Mesendoderm (in vitro differentiated cells): ENCODE results near the gene CALD1.
"Not testable (repeated sequence)": the region's sequence is repeated elsewhere in the genome, so short reads cannot be mapped to it uniquely, and the experiment has no call there.

Experiments
- DNase-seq: peaks from one replicate; pipeline ENCODE4 v3.0.0; 2013
- H2AK5ac ChIP-seq: 2 replicates; pipeline ENCODE4 v1.6.1; 2013; ENCODE audit warnings: low read length, inconsistent platforms
- H2BK120ac ChIP-seq: 2 replicates; pipeline ENCODE4 v1.6.1; 2013; ENCODE audit warnings: low read depth, mild to moderate bottlenecking, low read length, moderate library complexity, mixed read lengths
- H2BK15ac ChIP-seq: replicated peaks from 2 replicates; pipeline ENCODE4 v1.6.1; 2013; ENCODE audit warnings: low read depth, mild to moderate bottlenecking, moderate library complexity
- H2BK5ac ChIP-seq: 2 replicates; pipeline ENCODE4 v1.6.1; 2013; ENCODE audit warnings: low read length, inconsistent platforms
- H3K18ac ChIP-seq: 2 replicates; pipeline ENCODE4 v1.6.1; 2013; ENCODE audit warnings: mild to moderate bottlenecking, low read length, mixed read lengths
- H3K23ac ChIP-seq: one replicate; pipeline ENCODE4 v1.6.1; 2013; ENCODE audit warnings: low read length
- H3K27ac ChIP-seq: 2 replicates; pipeline ENCODE4 v1.5.1; 2013; ENCODE audit warnings: low read depth, mild to moderate bottlenecking, inconsistent platforms, low read length, moderate library complexity
- H3K27me3 ChIP-seq: 2 replicates; pipeline ENCODE4 v1.6.1; 2013; ENCODE audit warnings: low read length, control low read depth, mild to moderate bottlenecking, inconsistent platforms; ENCODE audit not compliant: insufficient read depth, poor library complexity
- H3K36me3 ChIP-seq: 2 replicates; pipeline ENCODE4 v1.6.1; 2013; ENCODE audit warnings: low read length, inconsistent platforms; ENCODE audit not compliant: control insufficient read depth, insufficient read depth
- H3K4ac ChIP-seq: one replicate; pipeline ENCODE4 v1.6.1; 2013; ENCODE audit warnings: low read depth, mild to moderate bottlenecking, low read length, moderate library complexity
- H3K4me1 ChIP-seq: 2 replicates; pipeline ENCODE4 v1.6.1; 2013; ENCODE audit warnings: low read depth, low read length, inconsistent platforms; ENCODE audit not compliant: control insufficient read depth
- H3K4me2 ChIP-seq: 2 replicates; pipeline ENCODE4 v1.6.1; 2013; ENCODE audit warnings: low read length
- H3K4me3 ChIP-seq: 2 replicates; pipeline ENCODE4 v1.5.1; 2013; ENCODE audit warnings: mild to moderate bottlenecking, low read length
- H3K56ac ChIP-seq: one replicate; pipeline ENCODE4 v1.6.1; 2013; ENCODE audit warnings: low read length
- H3K79me1 ChIP-seq: 2 replicates; pipeline ENCODE4 v1.6.1; 2013; ENCODE audit warnings: low read length, inconsistent platforms
- H3K79me2 ChIP-seq: 2 replicates; pipeline ENCODE4 v1.6.1; 2013; ENCODE audit warnings: mild to moderate bottlenecking, low read length; ENCODE audit not compliant: control insufficient read depth, insufficient read depth
- H3K9ac ChIP-seq: 2 replicates; pipeline ENCODE4 v1.6.1; 2013; ENCODE audit warnings: low read length, inconsistent platforms
- H4K5ac ChIP-seq: one replicate; pipeline ENCODE4 v1.6.1; 2013; ENCODE audit warnings: low read length
- H4K8ac ChIP-seq: one replicate; pipeline ENCODE4 v1.6.1; 2013; ENCODE audit warnings: low read depth, mild to moderate bottlenecking, control low read depth, low read length, moderate library complexity
- WGBS: extraction: QIAGEN DNeasy Blood & Tissue Kit; methylation state at CpG from one replicate; pipeline ENCODE4 v1.1.7; 2013; ENCODE audit warnings: low lambda C conversion rate, missing lambda C conversion rate; ENCODE audit not compliant: insufficient coverage; ENCODE audit errors: extremely low coverage; 5-methylcytosine and 5-hydroxymethylcytosine counted together

Gene CALD1

GRCh38 chr7:134959810-134960209, 180.4 kb downstream of the CALD1 start:
- Histone ChIP-seq H3K27me3 (no peaks in the 10 kb centered on the region), H3K23ac (no peak overlapping the region), H2BK120ac (no peak overlapping the region), H3K79me2 (no peaks in the 10 kb centered on the region), H4K5ac (no peak overlapping the region), H2AK5ac (no peak overlapping the region), H3K56ac (no peak overlapping the region), H3K36me3 (peaks cover 10% of the 10 kb centered on the region), H3K18ac (no peak overlapping the region), H2BK15ac (no peak overlapping the region), H3K4ac (no peak overlapping the region), H3K79me1 (no peaks in the 10 kb centered on the region), H3K27ac (no peak overlapping the region), H4K8ac (no peak overlapping the region), H3K4me2 (no peak overlapping the region), H3K4me1 (no peaks in the 10 kb centered on the region), H3K4me3 (no peak overlapping the region), H3K9ac (no peak overlapping the region), H2BK5ac (no peak overlapping the region)
- no peak for DNase-seq
- no CpG with 5 or more reads among the region's 5 CpGs for WGBS

- H3K56ac ChIP-seq: no peak overlapping the region
- no peaks in the 10 kb centered on the region for H3K79me2 ChIP-seq
- DNase-seq: no peak
- no peak overlapping the region for H3K23ac ChIP-seq
- H2BK120ac ChIP-seq: no peak overlapping the region
- H3K4me2 ChIP-seq: no peak overlapping the region
- no peak overlapping the region for H3K9ac ChIP-seq
- no peak overlapping the region for H3K18ac ChIP-seq
- no peak overlapping the region for H4K8ac ChIP-seq
- peaks cover 6% of the 10 kb centered on the region for H3K36me3 ChIP-seq
- no peak overlapping the region for H3K4me3 ChIP-seq
- no peak overlapping the region for H3K4ac ChIP-seq
- no peaks in the 10 kb centered on the region for H3K4me1 ChIP-seq
- H3K79me1 ChIP-seq: no peaks in the 10 kb centered on the region
- H2BK15ac ChIP-seq: no peak overlapping the region
- no peaks in the 10 kb centered on the region for H3K27me3 ChIP-seq
- no peak overlapping the region for H2AK5ac ChIP-seq
- H4K5ac ChIP-seq: no peak overlapping the region
- no peak overlapping the region for H3K27ac ChIP-seq
- H2BK5ac ChIP-seq: no peak overlapping the region
These were observed 182.9 kb downstream of the CALD1 start for GRCh38 chr7:134962270-134962780.

- Histone ChIP-seq H3K4me2 (no peak overlapping the region), H2AK5ac (no peak overlapping the region), H3K27ac (no peak overlapping the region), H3K23ac (no peak overlapping the region), H2BK5ac (no peak overlapping the region), H4K5ac (no peak overlapping the region), H3K9ac (no peak overlapping the region), H3K4me3 (no peak overlapping the region), H3K27me3 (no peaks in the 10 kb centered on the region), H3K79me1 (no peaks in the 10 kb centered on the region), H3K18ac (no peak overlapping the region), H3K79me2 (no peaks in the 10 kb centered on the region), H2BK15ac (no peak overlapping the region), H3K36me3 (peaks cover 6% of the 10 kb centered on the region), H2BK120ac (no peak overlapping the region), H3K4me1 (no peaks in the 10 kb centered on the region), H3K56ac (no peak overlapping the region), H4K8ac (no peak overlapping the region), H3K4ac (no peak overlapping the region)
- DNase-seq: no peak
- no CpG with 5 or more reads among the region's 4 CpGs for WGBS
These were observed 183.6 kb downstream of the CALD1 start for GRCh38 chr7:134963036-134963435.

- no peak for DNase-seq
- Histone ChIP-seq H3K79me2 (no peaks in the 10 kb centered on the region), H3K9ac (no peak overlapping the region), H3K4me3 (no peak overlapping the region), H2BK5ac (no peak overlapping the region), H3K4me1 (no peaks in the 10 kb centered on the region), H3K79me1 (no peaks in the 10 kb centered on the region), H3K4me2 (no peak overlapping the region), H3K56ac (no peak overlapping the region), H2BK15ac (no peak overlapping the region), H3K18ac (no peak overlapping the region), H3K36me3 (peaks cover 2% of the 10 kb centered on the region), H4K5ac (no peak overlapping the region), H3K23ac (no peak overlapping the region), H4K8ac (no peak overlapping the region), H2AK5ac (no peak overlapping the region), H3K27ac (no peak overlapping the region), H3K4ac (no peak overlapping the region), H3K27me3 (no peaks in the 10 kb centered on the region), H2BK120ac (no peak overlapping the region)
- no CpG with 5 or more reads among the region's 3 CpGs for WGBS
These were observed 187.3 kb downstream of the CALD1 start for GRCh38 chr7:134966691-134967090.

GRCh38 chr7:134968110-134968509, 188.7 kb downstream of the CALD1 start:
- H2BK120ac ChIP-seq: no peak overlapping the region

GRCh38 chr7:134981645-134982044, 202.2 kb downstream of the CALD1 start:
- H2BK120ac ChIP-seq, H3K4me3 ChIP-seq, H3K9ac ChIP-seq, H2BK15ac ChIP-seq, H3K79me1 ChIP-seq, H3K79me2 ChIP-seq, DNase-seq, H3K4me2 ChIP-seq, H3K4me1 ChIP-seq, H3K56ac ChIP-seq, H3K4ac ChIP-seq, H3K27me3 ChIP-seq, H2AK5ac ChIP-seq, H3K36me3 ChIP-seq, H4K8ac ChIP-seq, H4K5ac ChIP-seq, H2BK5ac ChIP-seq, H3K27ac ChIP-seq, H3K18ac ChIP-seq, H3K23ac ChIP-seq: not testable (repeated sequence)
- no CpG with 5 or more reads among the region's 3 CpGs for WGBS

More at GRCh38 chr7:134968110-134968509, 188.7 kb downstream of the CALD1 start:
- Histone ChIP-seq H3K4ac (no peak overlapping the region), H3K9ac (no peak overlapping the region), H3K18ac (no peak overlapping the region), H3K4me2 (no peak overlapping the region), H2AK5ac (no peak overlapping the region), H4K5ac (no peak overlapping the region), H4K8ac (no peak overlapping the region), H2BK15ac (no peak overlapping the region), H3K27me3 (no peaks in the 10 kb centered on the region), H3K4me3 (no peak overlapping the region), H3K4me1 (no peaks in the 10 kb centered on the region), H3K23ac (no peak overlapping the region), H3K27ac (no peak overlapping the region), H3K36me3 (peaks cover 2% of the 10 kb centered on the region), H3K56ac (no peak overlapping the region), H3K79me2 (no peaks in the 10 kb centered on the region), H2BK5ac (no peak overlapping the region), H3K79me1 (no peaks in the 10 kb centered on the region)
- WGBS: no CpG with 5 or more reads among the region's 4 CpGs
- no peak for DNase-seq
